K562 (cell line): ENCODE measurements around the gene GABPB1. TPM values are rescaled to one million over a fixed set of nuclear protein-coding genes. Genes with fewer than 3 reads are reported as not detected.

Experiments
- ATF4 ChIP-seq: fragments of 450-650 bp; formaldehyde crosslinking; IDR thresholded peaks from 2 replicates; pipeline ENCODE4 v1.4.0; 2022; ENCODE audit warnings: mild to moderate bottlenecking, moderate library complexity
- MCM7 ChIP-seq, 2 experiments: fragments of 450-650 bp; IDR thresholded peaks; 2 replicates each; pipeline ENCODE4 v1.6.1; 2016 to 2018
- RBM17 ChIP-seq: fragments of 200-400 bp; formaldehyde crosslinking; IDR thresholded peaks from 2 replicates; pipeline ENCODE4 v1.6.1; 2017; ENCODE audit warnings: low read depth, mild to moderate bottlenecking, low read length, borderline replicate concordance
- RBM34 ChIP-seq: fragments of 200-400 bp; formaldehyde crosslinking; IDR thresholded peaks from 2 replicates; pipeline ENCODE4 v1.6.1; 2018; ENCODE audit warnings: low read length, borderline replicate concordance; ENCODE audit not compliant: insufficient read depth
- ZBTB11 ChIP-seq, 3 experiments: fragments of 200-800 bp in 1 of 3; fragments of 250-450 bp in 1 of 3; fragments of 450-650 bp in 1 of 3; sonication (Bioruptor Pico) in 1 of 3; sonication (Bioruptor generic) in 1 of 3; formaldehyde crosslinking in 1 of 3; IDR thresholded peaks; 2 replicates each; pipeline versions ENCODE4 v1.6.1 to v1.8.0; 2016 to 2022; ENCODE audit warnings: mild to moderate bottlenecking in 2 of 3, missing genetic modification characterization in 2 of 3, missing compliant biosample characterization in 1 of 3, moderate library complexity in 1 of 3
- ZNF512 ChIP-seq: IDR thresholded peaks from 2 replicates; pipeline ENCODE4 v1.6.1; 2016; ENCODE audit warnings: missing genetic modification characterization, missing compliant biosample characterization
- polyA plus RNA-seq, 8 experiments: library from polyadenylated mRNA; depleted of rRNA in 4 of 8; stranded (reverse) in 5 of 8; unstranded in 3 of 8; fragments of >200 nt; fragmentation: Nextera tagmentation in 2 of 8; fragmentation: Illumina TruSeq in 1 of 8; extraction: Ambion mirVana in 2 of 8; extraction: Trizol in 1 of 8; gene quantifications; 2 replicates each; pipeline versions ENCODE4 v1.2.1 to v1.2.3, GENCODE V29; 2011 to 2014; ENCODE audit warnings: inconsistent platforms in 1 of 8, missing spikeins in 1 of 8
- total RNA-seq, 7 experiments: library from RNA; depleted of rRNA in 6 of 7; stranded (reverse); fragments of >200 nt in 6 of 7; fragmentation: Illumina TruSeq in 2 of 7; extraction: Trizol in 2 of 7; gene quantifications; 2 replicates each; pipeline versions ENCODE4 v1.2.1 to v1.2.3, GENCODE V29; 2011 to 2021; ENCODE audit warnings: low replicate concordance in 1 of 7

Gene GABPB1
- total and polyA plus RNA-seq, 9 of the 15 experiments (the other 6 are each of a cell fraction or from before 2014, with no cell fraction given) = 11.8 to 42.3 (median 33.2) TPM

- no peak for TF ChIP-seq ZBTB11 (CRISPR knock-in tag; IDR thresholded peaks at IDR 0.05)
- TF ChIP-seq ATF4 = no peak
- no peak for TF ChIP-seq MCM7 (IDR thresholded peaks at IDR 0.05)
- TF ChIP-seq RBM17 = no peak
- no peak for TF ChIP-seq ZNF512
- TF ChIP-seq RBM34 = no peak
Measured at GRCh38 chr15:50344006-50344464, 11.0 kb downstream of the GABPB1 start (continued).
